Renal pelvis (tissue), 4 donors: ENCODE data around the gene PDE6A. TPM values are rescaled to one million over a fixed set of nuclear protein-coding genes. Genes with fewer than 3 reads are reported as not detected.

Experiments used
- DNase-seq: peaks from one replicate; pipeline ENCODE4 v3.0.0-alpha.2; 2013
- polyA plus RNA-seq, 3 donors: library from polyadenylated mRNA; unstranded; fragments of 120-200 nt; gene quantifications; one replicate each; pipeline ENCODE4 v1.2.1, GENCODE V29; 2013; ENCODE audit not compliant: insufficient read length in 3 of 3

Gene PDE6A
- polyA plus RNA-seq, 3 donors, result 0.09 to 0.28 (median 0.14) TPM

DNA sequence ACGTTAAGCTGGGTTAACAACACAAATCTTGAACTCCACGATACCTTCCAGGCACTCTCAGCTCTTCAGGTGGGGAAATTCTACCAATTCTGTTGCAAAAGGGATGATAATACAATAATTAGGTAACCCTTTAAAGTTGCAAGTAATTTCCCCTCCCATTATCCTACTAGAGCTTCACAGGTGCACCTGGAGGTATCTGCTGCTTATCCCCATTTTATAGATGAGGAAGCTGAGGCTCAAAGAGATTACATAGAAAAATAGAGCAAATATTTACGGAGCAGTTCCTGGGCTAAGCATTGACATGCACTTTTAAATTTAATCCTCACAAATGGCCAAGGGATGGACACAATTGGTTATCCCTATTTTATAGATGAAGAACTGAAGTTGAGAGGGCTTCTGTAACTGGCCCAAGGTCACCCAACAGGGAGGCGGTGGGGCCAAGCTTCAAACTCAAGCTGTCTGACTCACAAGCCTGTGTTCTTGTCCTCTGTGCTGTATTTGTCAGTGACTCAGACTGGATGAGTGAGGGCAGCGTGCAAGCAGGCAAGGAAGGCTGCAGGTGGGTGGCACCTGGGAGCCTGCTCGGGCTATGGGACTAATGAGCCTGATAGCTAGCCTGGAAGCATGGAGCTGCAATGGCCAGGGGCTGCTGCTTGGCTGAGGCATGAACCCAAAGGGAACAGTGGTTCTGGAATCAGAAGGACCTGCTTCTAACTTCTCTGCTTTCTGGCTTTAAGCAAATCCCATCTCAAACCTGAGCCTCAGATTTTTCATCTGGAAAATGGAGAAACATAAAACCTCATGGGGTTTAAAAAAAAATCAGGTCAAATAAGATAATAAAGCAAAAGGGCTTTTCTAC lies 105.5 kb downstream of the PDE6A start:
- DNase-seq, result no peak

DNA sequence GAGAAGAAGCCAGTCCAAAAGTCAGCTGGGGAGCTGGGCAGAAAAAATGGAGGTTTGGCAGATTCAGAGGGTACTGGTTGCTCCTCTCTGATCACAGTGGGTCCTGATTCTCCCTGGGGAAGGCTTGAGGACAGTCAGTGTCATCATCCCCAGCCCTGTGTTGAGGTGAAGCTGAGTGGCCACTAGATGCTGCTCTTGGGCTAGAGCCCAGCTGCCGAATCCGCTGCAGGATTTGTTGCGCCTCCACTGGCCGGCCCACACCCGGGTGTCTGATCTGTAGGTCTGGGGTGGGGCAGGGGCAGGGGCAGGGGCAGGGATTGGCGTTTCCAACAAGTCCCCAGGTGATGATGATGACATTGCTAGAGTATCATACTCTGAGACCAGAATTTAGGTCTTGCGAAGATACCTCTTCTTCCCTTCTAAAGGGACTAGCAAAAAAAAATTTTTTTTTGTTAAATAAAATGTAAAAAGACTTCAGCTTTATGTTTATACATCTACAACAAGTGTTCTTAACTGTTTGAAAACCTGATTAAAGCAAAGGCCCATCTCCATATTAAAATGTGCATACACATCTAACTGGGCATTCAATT lies 106.8 kb downstream of the PDE6A start:
- no peak for DNase-seq

DNA sequence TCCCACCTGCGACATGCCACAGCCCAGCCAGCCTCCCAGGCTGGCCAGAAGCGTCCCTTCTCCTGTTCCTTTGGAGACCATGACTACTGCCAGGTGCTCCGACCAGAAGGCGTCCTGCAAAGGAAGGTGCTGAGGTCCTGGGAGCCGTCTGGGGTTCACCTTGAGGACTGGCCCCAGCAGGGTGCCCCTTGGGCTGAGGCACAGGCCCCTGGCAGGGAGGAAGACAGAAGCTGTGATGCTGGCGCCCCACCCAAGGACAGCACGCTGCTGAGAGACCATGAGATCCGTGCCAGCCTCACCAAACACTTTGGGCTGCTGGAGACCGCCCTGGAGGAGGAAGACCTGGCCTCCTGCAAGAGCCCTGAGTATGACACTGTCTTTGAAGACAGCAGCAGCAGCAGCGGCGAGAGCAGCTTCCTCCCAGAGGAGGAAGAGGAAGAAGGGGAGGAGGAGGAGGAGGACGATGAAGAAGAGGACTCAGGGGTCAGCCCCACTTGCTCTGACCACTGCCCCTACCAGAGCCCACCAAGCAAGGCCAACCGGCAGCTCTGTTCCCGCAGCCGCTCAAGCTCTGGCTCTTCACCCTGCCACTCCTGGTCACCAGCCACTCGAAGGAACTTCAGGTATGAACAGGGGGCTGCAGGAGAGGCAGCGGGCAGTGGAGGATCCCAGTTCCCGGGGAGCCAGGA lies 108.0 kb downstream of the PDE6A start:
- DNase-seq, result no peak

GRCh38 chr5:149834246-149834855 lies 110.2 kb downstream of the PDE6A start:
- DNase-seq, result peak; percentile 76

DNA sequence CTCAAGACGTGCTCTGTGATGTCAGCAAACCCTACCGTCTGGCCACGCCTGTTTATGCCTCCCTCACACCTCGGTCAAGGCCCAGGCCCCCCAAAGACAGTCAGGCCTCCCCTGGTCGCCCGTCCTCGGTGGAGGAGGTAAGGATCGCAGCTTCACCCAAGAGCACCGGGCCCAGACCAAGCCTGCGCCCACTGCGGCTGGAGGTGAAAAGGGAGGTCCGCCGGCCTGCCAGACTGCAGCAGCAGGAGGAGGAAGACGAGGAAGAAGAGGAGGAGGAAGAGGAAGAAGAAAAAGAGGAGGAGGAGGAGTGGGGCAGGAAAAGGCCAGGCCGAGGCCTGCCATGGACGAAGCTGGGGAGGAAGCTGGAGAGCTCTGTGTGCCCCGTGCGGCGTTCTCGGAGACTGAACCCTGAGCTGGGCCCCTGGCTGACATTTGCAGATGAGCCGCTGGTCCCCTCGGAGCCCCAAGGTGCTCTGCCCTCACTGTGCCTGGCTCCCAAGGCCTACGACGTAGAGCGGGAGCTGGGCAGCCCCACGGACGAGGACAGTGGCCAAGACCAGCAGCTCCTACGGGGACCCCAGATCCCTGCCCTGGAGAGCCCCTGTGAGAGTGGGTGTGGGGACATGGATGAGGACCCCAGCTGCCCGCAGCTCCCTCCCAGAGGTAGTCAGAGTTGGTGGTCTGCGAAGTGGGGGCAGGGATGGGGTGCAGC lies 111.3 kb downstream of the PDE6A start:
- no peak for DNase-seq

- DNase-seq, result no peak
These were observed 112.0 kb downstream of the PDE6A start for GRCh38 chr5:149832636-149833035.

DNA sequence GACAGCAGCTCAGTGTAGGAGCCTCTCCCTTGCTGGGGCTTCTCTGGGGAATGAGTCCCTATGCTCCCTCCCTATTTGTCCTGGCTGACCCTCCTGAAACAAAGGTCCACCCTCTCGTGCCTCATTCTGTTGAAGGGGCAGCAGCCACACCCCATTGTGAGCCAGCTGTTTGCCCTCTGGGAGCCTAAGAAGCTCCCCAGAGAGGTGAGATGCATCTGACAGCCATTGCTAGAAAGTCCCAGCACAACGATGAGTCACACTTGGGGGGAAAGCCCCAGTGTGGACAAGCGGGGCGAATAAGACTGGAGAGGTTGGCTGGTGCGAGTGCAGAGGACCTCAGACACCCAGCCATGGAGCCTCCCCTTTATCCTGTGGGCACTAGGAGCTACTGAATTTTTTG lies 113.1 kb downstream of the PDE6A start:
- DNase-seq, result no peak

DNA sequence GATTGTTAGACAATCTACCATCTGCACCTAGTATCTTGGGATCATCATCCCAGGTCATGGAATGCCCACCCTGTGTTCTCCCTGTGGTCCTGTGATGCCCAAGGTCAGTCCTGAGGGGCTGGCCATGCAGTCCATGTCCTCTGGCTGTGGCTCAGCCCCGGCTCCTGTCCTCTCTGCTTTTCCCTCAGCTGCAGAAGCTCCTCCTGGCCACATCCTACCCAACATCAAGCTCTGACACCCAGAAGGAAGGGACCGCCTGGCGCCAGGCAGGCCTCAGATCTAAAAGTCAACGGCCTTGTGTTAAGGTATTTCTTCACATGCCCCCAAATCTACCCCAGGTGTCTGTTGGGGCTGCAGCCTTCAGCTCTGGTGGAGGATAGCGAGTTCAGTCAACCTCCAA lies 114.0 kb downstream of the PDE6A start:
- DNase-seq, result no peak

GRCh38 chr5:149829954-149830353 lies 114.6 kb downstream of the PDE6A start:
- no peak for DNase-seq

GRCh38 chr5:149828161-149829011 lies 116.2 kb downstream of the PDE6A start:
- DNase-seq, result peak; percentile 87

DNA sequence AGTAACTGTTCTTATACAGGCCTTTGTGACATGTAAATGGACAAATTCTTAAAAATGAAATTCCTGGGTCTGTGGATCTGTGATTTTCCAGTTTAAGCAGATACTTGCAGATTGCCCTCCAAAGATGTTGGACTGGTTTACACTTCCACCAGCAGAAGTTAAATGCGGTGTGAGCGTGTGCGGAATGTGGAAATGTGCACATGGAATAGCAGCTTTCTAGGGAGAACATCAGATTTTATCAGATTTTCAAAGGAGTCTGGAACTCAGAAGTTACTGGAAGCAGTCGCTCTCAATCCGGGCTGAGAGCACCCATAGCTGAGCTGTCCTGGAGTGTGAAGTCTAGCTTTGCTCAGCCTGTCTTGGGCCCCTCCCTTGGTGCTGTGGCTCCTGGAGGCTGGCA lies 117.0 kb downstream of the PDE6A start:
- no peak for DNase-seq

- DNase-seq, result no peak
These were observed 117.5 kb downstream of the PDE6A start for GRCh38 chr5:149827086-149827485.

DNA sequence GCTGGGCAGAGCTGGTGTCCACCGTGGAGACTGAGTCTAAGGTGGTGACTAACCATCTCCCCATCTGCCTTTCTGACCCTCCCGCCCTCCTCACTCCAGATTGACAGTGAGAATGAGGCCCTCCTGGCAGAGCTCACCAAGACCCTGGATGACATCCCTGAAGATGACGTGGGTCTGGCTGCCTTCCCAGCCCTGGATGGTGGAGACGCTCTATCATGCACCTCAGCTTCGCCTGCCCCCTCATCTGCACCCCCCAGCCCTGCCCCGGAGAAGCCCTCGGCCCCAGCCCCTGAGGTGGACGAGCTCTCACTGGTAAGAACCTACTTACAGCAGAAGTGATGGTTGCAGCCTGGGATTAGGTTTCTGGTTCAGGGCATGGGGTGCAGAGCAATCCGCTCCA lies 118.0 kb downstream of the PDE6A start:
- DNase-seq, result no peak

DNA sequence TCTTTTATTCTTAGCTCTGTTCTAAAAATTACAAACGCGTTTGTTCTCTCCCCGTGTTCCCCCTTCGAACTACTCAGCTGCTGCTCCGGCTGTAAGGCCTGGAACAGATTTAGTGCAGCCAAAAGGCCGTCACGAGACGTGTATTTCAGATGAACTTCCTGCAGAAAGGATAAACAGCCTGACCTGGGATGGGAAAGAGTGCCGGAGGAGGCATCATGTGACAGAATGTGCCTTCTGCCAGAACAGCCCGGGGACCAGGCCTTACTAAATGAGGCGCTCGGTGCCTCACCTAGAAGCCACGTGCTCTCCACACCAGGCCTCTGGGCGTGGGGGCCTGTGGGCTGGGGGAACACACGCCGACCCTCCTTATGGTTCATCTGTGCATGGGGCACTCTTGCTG lies 119.7 kb downstream of the PDE6A start:
- DNase-seq, result no peak

GRCh38 chr5:149824120-149824519 lies 120.5 kb downstream of the PDE6A start:
- DNase-seq, result no peak

DNA sequence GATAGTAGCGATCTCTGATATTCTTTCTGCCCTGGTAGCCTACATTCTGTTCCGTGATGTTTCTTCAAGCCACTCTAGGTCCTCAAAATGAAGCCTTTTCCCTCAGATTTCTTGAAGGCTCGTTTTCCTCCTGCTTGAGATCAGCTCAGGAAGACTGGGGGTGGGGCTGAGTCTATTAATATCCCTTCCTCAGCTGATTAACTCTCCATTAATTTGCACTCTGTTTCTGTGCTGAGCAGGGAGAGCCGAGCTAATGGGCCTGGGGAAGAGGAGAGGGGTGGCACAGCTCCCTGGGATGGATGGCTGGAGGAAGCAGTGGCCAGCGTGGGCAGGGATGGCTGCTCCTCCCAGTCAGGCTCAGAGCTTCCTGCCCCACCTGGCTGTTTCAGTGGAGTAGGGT lies 121.2 kb downstream of the PDE6A start:
- no peak for DNase-seq

GRCh38 chr5:149822301-149822700 lies 122.3 kb downstream of the PDE6A start:
- DNase-seq, result no peak

DNA sequence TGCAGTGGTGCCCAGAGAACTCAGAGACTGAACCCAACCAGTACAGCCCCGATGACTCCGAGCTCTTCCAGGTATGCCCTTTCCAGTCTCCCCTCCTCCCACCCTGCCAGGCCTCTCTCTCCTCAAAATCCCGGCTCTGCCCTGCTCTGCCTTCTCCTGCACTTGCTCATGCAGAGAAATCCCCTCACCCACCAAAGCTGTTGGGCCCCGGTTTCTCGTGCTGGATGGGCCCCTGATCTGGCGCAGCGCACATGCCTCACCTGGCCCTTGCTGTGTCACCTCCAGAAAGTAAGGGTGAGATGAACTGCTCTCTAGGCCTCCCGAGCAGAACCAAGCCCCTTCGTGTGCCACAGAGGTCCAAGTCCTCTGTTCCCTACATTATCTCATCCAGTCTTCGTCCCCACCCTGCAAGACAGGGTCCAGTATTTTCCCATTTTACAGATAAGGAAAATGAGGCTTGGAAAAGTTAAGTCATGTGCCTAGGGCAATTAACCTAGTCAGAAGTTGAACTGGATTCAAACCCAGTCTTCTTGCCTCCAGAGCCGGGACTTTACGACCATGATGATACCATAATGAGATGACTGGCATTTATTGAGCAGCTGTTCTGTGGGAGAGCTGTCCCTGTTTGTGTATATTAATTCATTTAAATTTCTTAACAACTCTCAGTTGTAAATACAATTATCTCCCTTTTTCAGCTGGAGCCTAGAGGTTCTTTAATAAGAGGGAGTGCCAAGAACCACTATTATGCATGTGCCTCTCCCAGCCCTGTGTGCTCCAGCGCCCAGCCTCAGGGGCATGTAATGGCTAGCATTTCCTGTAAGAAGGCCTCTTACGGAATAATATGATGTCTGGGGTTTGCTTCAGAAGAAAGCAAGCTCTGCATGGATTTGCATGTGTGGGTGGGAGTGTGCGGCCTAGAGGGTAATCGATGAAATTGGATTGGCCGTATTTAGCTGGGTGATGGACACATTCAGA lies 123.8 kb downstream of the PDE6A start:
- DNase-seq, result no peak

DNA sequence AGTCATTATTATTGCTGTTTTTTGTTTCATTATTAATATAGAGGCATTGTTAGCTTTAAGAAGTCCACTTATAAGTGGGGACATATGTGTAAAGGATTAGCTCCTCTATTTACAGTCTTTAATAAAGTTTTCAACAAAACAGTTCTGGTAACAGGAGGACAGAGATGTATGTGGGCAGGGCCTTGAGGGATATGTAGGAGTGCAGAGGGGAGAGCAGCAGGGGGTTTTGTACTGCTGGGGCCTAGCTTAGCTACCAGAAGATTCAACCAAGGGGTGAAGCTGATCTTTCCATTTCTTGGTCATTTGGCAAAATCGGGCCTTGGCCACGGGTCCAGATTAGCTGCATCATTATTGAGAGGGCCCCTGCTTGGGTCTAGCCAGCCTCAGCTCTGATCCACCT lies 124.6 kb downstream of the PDE6A start:
- no peak for DNase-seq

DNA sequence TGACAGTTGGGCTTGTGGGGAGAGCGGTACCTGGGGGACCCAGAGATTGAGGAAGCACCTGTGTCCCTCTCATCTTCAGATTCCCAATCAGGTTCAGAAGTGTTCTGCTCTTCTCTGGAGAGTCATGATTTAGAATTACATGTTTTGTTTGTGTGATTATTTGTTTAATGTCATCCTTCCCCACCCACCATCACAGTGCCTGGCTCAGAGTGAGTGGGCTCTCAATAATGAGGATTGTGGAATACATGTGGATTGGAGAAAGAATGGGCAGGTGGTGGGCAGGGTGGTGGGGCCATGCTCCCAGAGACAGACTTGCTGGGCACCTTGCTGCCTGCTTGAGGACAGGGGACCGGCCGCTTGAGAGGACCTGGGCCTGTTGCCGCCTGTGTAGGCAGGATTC lies 126.5 kb downstream of the PDE6A start:
- DNase-seq, result no peak
